HG02938 (cell line): ENCODE measurements around the gene ANHX.
"Not testable (repeated sequence)": the region's sequence is repeated elsewhere in the genome, so short reads cannot be mapped to it uniquely, and the experiment has no call there.

Source experiments
- ATAC-seq: cut with Tn5 transposase; IDR thresholded peaks from one replicate; pipeline ENCODE4 v1.9.1; 2021; ENCODE audit warnings: mild to moderate bottlenecking, moderate library complexity; ENCODE audit not compliant: unreplicated experiment

The ANHX gene

GRCh38 chr12:133235401-133236112, at the start of gene ANHX:
Gene ANHX, minus strand, starts transcription at chr12:133235877. Its CDS starts 1,521 bp downstream, at chr12:133234356.
- no peak for ATAC-seq

GRCh38 chr12:133264668-133265067, 29.0 kb upstream of the ANHX start:
- ATAC-seq, result not testable (repeated sequence)

GRCh38 chr12:133264173-133264572, 28.5 kb upstream of the ANHX start:
- no peak for ATAC-seq

GRCh38 chr12:133256321-133256720, 20.6 kb upstream of the ANHX start:
- ATAC-seq, result no peak

- not testable (repeated sequence) for ATAC-seq
These were observed 20.2 kb upstream of the ANHX start for GRCh38 chr12:133255833-133256232.

GRCh38 chr12:133251732-133252131, 16.1 kb upstream of the ANHX start:
- ATAC-seq, result no peak

GRCh38 chr12:133236556-133236955, 879 bp upstream of the ANHX start:
- no peak for ATAC-seq

- ATAC-seq, result no peak
These were observed 467 bp upstream of the ANHX start for GRCh38 chr12:133236144-133236543.

GRCh38 chr12:133234971-133235370, 706 bp downstream of the ANHX start:
- ATAC-seq, result no peak

GRCh38 chr12:133233993-133234564, 1.6 kb downstream of the ANHX start:
- no peak for ATAC-seq

GRCh38 chr12:133233006-133233405, 2.7 kb downstream of the ANHX start:
- ATAC-seq, result no peak

GRCh38 chr12:133231001-133231400, 4.7 kb downstream of the ANHX start:
- ATAC-seq, result no peak

- ATAC-seq, result no peak
These were observed 8.3 kb downstream of the ANHX start for GRCh38 chr12:133227281-133227852.

GRCh38 chr12:133226690-133227089, 9.0 kb downstream of the ANHX start:
- ATAC-seq, result no peak

- no peak for ATAC-seq
These were observed 10.2 kb downstream of the ANHX start for GRCh38 chr12:133225527-133225926.

- ATAC-seq, result no peak
These were observed 13.5 kb downstream of the ANHX start for GRCh38 chr12:133222211-133222610.

GRCh38 chr12:133221241-133221640, 14.4 kb downstream of the ANHX start:
- ATAC-seq, result no peak

- no peak for ATAC-seq
These were observed 15.2 kb downstream of the ANHX start for GRCh38 chr12:133220521-133220920.

GRCh38 chr12:133217219-133217618, 18.5 kb downstream of the ANHX start:
- ATAC-seq, result no peak

GRCh38 chr12:133215724-133216123, 20.0 kb downstream of the ANHX start:
- no peak for ATAC-seq

GRCh38 chr12:133206390-133206789, 29.3 kb downstream of the ANHX start:
- no peak for ATAC-seq

GRCh38 chr12:133204264-133204603, 31.4 kb downstream of the ANHX start:
- no peak for ATAC-seq
